EH (cell line): ENCODE data around the gene PATL2.
"Not testable (repeated sequence)": the region's sequence is repeated elsewhere in the genome, so short reads cannot be mapped to it uniquely, and the experiment has no call there.

ENCODE experiments used
- DNase-seq: peaks from one replicate; pipeline ENCODE4 v3.0.0-alpha.2; 2015; ENCODE audit warnings: low read depth

PATL2 gene

DNA sequence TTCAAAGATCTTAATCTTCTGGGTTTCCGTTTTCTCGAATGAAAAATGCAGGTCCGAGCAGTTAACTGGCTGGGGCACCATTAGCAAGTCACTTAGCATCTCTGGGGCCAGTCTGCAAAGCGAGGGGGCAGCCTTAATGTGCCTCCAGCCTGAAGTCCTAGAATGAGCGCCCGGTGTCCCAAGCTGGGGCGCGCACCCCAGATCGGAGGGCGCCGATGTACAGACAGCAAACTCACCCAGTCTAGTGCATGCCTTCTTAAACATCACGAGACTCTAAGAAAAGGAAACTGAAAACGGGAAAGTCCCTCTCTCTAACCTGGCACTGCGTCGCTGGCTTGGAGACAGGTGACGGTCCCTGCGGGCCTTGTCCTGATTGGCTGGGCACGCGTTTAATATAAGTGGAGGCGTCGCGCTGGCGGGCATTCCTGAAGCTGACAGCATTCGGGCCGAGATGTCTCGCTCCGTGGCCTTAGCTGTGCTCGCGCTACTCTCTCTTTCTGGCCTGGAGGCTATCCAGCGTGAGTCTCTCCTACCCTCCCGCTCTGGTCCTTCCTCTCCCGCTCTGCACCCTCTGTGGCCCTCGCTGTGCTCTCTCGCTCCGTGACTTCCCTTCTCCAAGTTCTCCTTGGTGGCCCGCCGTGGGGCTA is at the start of gene PATL2, which contains the start of gene B2M:
Gene PATL2 (minus strand): TSS at position 228 of the 647 bp plus-strand sequence. CDS start 34,833 bp downstream, outside the sequence.
Gene B2M (plus strand): TSS at position 422 of the 647 bp plus-strand sequence. CDS start 30 bp downstream, at position 452.
- DNase-seq: peak; percentile 96

DNA sequence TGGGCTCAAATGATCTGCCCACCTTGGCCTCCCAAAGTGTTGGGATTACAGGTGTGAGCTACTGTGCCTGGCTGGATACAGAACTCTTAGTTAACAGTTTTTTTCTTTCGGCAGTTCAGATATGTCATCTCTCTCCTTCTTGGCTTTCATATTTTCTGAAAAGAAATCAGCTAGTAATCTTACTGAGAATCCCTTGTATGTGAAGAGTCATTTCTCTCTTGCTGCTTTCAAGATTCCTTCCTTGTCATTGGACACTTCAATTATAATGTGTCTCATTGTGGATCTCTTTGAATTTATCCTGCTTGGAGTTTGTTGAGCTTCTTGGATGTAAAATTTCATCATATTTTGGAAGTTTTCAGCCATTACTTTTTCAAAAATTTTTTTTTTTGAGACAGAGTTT is 42.2 kb upstream of the PATL2 start:
- no peak for DNase-seq

DNA sequence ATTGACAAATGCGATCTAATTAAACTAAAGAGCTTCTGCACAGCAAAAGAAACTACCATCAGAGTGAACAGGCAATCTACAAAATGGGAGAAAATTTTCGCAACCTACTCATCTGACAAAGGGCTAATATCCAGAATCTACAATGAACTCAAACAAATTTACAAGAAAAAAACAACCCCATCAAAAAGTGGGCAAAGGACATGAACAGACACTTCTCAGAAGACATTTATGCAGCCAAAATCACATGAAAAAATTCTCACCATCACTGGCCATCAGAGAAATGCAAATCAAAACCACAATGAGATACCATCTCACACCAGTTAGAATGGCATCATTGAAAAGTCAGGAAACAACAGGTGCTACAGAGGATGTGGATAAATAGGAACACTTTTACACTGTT is 32.3 kb upstream of the PATL2 start:
- not testable (repeated sequence) for DNase-seq

- not testable (repeated sequence) for DNase-seq
These were observed 28.2 kb upstream of the PATL2 start for GRCh38 chr15:44739222-44739847.

DNA sequence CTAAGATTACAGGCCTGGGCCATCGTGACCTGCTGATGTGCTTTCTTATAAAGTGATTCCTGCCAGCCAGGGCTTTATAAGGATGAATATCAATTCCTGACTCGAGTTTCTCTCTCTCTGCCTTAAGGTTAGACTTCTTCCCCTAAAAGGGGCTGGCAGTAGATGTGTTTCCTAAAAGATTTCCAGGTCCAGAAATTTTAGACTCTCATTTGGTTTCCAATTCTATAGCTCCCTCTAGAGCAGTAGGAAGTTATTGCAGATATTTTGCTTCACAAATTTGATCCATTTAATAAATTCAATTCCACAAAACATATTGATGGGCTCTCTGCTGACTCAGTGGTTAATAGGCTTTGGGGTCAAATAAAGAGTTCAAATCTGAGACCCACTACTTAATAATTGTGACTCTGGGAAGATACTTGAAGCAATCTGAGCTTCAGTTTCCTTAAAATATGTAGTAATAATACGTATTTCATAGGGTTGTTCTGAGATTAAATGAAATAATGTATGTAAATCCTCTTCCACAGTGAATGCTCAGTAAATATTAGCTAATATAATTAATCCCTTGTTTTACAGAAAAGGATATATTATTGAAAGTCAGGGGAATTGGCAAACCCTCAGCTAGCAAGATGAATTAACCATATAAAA is 27.3 kb upstream of the PATL2 start:
- peak; percentile 66 for DNase-seq

DNA sequence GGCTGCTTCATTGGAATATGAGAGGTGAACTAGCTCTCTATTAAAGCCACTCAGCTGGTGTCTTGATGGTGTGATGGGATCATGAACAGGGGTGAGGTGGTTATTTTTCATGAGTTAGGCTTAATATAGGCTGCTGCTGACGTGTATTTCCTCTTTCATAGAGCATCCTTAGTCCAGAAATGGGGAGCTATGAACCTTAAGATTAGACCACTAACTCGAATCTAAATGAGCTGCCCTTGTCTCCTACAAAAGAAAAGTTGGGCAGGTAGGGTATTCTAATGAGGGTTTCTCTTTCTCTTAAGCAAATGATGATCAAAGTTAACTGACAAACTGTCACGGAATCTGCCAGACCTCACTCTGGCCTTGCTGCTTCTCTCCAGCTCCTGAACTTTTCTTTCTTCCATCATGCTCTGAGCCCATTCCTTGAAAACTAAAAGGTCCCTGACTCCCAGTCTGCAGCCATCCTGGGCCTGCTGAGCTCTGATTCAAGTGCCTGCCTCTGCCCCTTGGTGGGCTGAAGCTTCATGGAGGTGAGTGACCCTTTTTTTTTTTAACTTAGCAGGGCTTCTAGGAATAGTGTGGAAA is 25.1 kb upstream of the PATL2 start, which contains the start of gene TRIM69:
Gene TRIM69 (plus strand): TSS at position 348 of the 585 bp plus-strand sequence. CDS start 177 bp downstream, at position 525.
- DNase-seq: no peak

DNA sequence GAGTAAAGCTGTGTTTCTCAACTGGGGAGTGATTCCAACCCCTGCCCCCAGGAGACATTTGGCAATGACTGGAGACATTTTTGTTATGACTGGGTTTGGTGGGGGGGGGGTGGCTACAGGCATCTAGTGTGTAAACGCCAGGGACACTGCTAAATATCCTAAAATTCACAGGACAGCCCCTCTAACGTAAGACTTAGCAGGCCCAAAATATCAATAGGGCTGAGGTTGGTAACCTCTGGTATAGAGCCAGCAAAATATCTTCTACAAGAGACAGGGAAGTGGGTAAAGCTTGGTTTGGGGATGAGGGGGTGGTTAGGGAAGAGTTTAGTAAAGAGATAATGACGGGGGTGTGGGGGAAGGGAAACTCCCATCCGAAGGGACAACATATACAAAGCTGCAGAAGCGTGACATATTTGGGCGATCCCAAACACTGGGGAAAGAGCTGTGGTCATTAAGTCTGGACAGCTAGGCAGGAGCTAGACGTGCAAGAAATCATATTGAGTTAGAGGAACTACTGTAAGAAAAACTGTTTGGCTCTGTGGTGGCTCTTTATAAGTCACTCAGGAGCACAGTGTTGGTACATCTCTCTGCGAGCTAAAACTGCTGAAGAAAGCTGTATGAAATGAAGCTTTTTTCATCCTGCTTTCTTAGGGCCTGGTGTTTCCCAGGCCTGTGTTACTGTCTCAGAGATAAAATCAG is 24.5 kb upstream of the PATL2 start:
- DNase-seq: peak; percentile 24

- no peak for DNase-seq
These were observed 23.8 kb upstream of the PATL2 start for GRCh38 chr15:44734839-44735481.

GRCh38 chr15:44729408-44730127 is 18.4 kb upstream of the PATL2 start:
- DNase-seq: no peak

- DNase-seq: peak; percentile 99
These were observed 17.7 kb upstream of the PATL2 start for GRCh38 chr15:44728576-44729407.

DNA sequence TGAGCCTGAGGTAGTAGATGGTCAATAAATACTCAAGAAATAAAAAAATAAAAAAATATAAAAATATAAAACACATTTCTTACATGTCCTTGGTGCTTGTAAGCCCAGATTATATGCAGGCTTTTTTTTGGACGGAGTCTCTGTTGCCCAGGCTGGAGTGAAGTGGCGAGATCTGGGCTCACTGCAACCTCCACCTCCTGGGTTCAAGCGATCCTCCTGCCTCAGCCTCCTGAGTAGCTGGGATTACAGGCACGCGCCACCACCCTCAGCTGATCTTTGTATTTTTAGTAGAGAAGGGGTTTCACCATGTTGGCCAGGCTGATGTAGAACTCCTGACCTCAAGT is 17.1 kb upstream of the PATL2 start:
- DNase-seq: not testable (repeated sequence)

DNA sequence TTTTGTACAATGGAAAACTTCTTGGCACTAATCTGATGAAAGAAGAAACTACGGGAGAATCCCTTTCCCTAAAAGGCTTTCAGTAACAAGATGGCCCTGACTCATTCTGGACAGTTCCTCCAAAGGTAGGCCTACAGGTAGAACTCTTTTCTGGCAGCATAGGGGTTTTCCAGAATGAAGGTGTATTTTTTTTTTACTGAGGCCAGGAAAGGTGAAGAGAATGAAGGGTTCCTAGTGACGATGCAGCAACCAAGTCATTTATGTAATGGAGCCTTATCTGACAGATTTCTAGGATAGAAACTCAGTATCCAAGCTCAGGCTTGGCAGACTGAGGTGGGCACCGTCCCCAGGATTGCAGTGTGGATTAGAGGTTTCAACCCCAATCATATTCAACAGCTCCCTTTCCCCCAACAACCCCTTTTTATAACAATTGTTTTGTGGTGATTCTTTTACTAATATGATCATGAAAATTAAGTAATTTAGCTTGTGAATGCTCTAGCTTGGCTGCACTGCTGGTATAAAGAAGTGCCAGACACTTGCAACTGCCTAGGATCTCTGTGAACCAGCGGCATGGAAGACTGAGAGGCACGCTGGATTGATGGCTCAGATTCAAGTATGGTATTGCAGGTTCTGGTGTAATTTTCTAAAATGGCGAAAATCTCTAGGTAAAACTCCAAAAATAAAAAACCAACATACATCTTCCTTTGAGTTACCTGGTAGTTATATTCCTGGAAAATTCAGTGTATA is 16.5 kb upstream of the PATL2 start:
- no peak for DNase-seq

DNA sequence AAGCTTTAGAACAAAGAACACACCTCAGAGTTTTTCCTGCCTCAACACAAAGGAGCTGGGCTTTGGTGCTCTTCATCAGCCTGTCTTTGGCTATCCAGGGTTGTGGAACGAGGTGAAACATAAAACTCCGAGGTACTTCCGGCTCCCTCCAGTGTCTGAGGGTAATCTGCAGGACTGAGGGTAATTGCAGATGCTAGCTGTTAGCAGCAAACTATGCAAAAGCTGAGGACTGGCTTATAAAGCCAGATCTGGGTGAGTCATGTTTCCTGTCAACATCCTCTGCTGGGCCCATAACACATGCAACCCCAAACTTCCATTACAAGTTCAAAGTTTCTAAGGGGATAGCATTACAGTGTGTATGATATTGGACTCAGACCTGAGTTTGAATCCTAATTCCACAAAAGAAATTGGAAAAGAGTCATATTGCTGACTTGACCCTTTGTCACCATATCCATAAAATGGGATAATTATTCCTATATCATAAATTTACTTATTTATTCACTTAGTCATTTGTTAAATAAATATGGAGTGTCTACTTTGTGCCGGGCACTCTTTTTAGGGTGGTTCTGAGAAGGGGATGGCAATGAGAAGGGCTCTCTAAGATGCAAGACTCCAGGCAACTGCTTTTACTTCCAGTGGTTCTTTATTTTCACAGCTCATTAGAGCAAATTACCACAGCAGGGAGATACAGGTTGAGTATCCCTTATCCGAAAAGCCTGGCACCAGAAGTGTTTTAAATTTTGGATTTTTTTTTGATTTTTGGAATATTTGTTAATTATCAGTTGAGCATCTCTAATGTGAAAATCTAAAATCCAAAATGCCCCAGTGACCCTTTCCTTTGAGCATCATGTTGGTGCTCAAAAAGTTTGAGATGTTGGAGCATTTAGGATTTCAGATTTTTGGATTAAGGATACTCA is 15.7 kb upstream of the PATL2 start:
- DNase-seq: peak; percentile 96

- DNase-seq: peak; percentile 9
These were observed 15.0 kb upstream of the PATL2 start for GRCh38 chr15:44726136-44726535.

GRCh38 chr15:44722011-44722410 is 10.9 kb upstream of the PATL2 start:
- DNase-seq: no peak

DNA sequence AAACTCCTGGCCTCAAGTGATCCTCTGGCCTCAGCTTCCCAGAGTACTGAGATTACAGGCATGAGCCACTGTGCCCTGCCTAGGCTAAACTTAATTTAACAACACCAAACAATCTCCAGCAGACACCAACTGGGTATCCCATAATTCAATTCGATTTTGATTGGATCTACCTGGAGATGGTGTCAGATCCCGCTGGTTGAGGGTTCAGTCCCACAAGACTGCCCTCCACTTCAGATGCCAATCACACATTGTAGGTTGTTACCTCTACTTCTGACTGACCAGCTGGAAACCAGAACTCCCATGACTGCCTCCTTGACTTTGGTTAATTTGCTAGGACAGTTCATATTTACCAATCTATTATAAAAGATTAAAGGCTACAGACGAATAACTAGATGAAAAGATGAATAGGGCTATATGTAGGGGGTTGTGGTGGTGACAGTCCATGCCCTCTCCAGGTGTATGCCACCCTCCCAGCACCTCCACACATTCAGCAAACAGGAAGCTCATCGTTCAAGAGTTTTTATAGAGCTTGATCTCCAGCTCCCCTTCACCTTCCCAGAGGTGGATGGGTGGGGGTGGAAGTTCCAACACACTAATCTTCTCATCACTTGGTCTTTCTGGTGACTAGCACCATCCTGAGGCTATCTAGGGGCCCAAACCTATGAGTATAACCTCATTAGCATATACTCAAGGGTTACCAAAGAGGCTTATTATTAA is 9.5 kb upstream of the PATL2 start:
- no peak for DNase-seq

DNA sequence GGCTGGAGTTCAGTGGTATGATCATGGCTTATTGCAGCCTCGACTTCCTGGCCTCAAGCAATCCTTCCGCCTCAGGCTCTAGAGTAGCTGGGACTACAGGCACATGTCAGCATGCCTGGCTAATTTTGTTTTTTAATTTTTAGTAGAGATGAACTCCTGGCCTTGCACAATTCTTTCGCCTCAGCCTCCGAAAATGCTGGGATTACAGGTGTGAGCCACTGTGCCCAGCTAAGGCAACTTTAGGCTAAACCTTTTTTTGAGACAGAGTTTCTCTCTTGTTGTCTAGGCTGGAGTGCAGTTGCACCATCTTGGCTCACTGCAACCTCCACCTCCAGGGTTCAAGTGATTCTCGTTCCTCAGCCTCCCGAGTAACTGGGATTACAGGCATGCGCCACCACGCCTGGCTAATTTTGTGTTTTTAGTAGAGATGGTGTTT is 8.9 kb upstream of the PATL2 start:
- not testable (repeated sequence) for DNase-seq
